22Rv1 (cell line): Measurements from ENCODE around the gene EPHB1.

Experiments
- H3K27ac ChIP-seq: fragments of 450-650 bp; 2 replicates; pipeline ENCODE4 v1.5.1; 2017
- CTCF ChIP-seq: fragments of 450-650 bp; IDR thresholded peaks from 2 replicates; pipeline ENCODE4 v1.5.1; 2017; ENCODE audit warnings: mild to moderate bottlenecking
- ZFX ChIP-seq: fragments of 450-650 bp; IDR thresholded peaks from 2 replicates; pipeline ENCODE4 v1.6.1; 2017; ENCODE audit warnings: antibody characterized with exemption, borderline replicate concordance

EPHB1 gene

GRCh38 chr3:135155228-135155627, 360.2 kb downstream of the EPHB1 start:
- TF ChIP-seq ZFX: no peak
- TF ChIP-seq CTCF: no peak
- no peak overlapping the region for H3K27ac ChIP-seq

GRCh38 chr3:135155791-135156190, 360.7 kb downstream of the EPHB1 start:
- H3K27ac ChIP-seq: no peak overlapping the region
- TF ChIP-seq ZFX: no peak
- TF ChIP-seq CTCF: no peak

- TF ChIP-seq CTCF (no peak), ZFX (no peak)
- no peak overlapping the region for H3K27ac ChIP-seq
Measured at GRCh38 chr3:135157045-135157740, 362.1 kb downstream of the EPHB1 start.

- H3K27ac ChIP-seq: no peak overlapping the region
- TF ChIP-seq ZFX: no peak
- TF ChIP-seq CTCF: no peak
Measured at GRCh38 chr3:135158520-135158919, 363.5 kb downstream of the EPHB1 start.

GRCh38 chr3:135159681-135160247, 364.7 kb downstream of the EPHB1 start:
- no peak overlapping the region for H3K27ac ChIP-seq
- TF ChIP-seq CTCF: no peak
- no peak for TF ChIP-seq ZFX

- TF ChIP-seq CTCF (no peak), ZFX (no peak)
- H3K27ac ChIP-seq: no peak overlapping the region
Measured at GRCh38 chr3:135161425-135161824, 366.4 kb downstream of the EPHB1 start.

GRCh38 chr3:135163701-135164100, 368.6 kb downstream of the EPHB1 start:
- no peak for TF ChIP-seq ZFX
- TF ChIP-seq CTCF: no peak
- no peak overlapping the region for H3K27ac ChIP-seq
